ENCODE measurements around the gene MARVELD2.

- no peak for TF ChIP-seq CTCF (IDR thresholded peaks at IDR 0.05 in 8 of 11, conservative IDR thresholded peaks at IDR 0.05 in 3 of 11)
- TF ChIP-seq POLR2AphosphoS5 (IDR thresholded peaks at IDR 0.05): no peak
These were observed 78.0 kb downstream of the MARVELD2 start for GRCh38 chr5:69492923-69493395.

Data from spleen (tissue), 7 donors.